NK-92 treated with Interleukin-12 subunit alpha and Interleukin-12 subunit beta, amount 100 ng/mL, for 24 hours (cell line): ENCODE data around the gene ANKS1B.

Experiments
- DNase-seq: peaks from one replicate; lab custom pipeline; 2025; lab: John Stamatoyannopoulos, UW

Gene ANKS1B

DNA sequence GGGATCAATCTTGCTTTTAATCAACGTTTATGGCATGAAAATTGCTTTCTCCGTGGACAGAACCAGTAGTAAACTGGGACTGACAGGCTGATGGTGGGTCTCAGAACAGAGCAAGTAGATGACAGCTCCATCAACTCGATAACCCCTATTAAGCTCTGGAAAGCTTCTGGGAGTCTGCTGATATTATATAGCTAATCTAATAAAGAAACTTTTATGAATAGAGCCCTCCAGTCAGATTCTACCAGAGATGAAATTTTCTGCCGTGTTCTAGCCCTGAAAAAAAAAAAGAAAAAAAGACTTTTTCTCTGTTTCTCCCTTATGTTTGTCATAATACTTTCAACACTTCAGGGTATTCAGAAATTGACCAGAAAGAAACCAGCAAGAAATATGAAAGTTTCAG, 1168.0 kb downstream of the ANKS1B start:
- no peak for DNase-seq

DNA sequence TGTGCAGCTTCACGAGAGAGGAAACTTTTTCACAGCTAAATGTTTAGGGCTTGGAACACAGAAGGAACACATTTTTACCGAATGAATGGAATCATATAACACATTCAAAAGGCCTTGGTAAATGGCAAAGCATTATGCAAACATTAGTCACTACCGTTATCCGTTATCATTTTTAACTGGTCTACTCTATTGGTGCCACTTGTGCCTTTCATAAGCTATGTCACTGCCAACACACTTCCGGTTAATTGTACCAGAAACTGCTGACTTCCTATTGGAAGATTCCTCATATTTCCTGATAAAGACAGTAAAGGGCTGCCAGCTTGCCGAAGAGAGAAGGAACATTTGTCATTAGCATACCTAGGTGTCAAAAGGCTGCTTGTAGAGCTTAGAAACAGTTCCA, 1170.5 kb downstream of the ANKS1B start:
- no peak for DNase-seq

DNA sequence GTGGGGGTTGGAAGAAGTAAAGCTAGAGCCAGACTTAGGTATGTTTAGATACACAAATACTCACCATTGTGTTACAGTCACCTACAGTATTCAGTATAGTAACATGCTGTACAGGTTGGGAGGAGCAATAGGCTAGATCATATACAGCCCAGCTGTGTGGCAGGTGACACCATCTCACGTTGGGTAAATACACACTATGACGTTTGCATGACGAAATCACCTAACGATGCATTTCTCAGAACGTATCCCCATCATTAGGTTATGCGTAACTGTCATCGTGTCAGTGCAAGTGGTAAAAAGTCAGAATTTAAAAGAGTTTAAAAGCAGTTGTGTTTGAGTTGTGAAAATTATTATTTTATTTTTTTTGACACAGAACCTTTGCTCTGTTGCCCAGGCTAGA, 1172.5 kb downstream of the ANKS1B start:
- no peak for DNase-seq

DNA sequence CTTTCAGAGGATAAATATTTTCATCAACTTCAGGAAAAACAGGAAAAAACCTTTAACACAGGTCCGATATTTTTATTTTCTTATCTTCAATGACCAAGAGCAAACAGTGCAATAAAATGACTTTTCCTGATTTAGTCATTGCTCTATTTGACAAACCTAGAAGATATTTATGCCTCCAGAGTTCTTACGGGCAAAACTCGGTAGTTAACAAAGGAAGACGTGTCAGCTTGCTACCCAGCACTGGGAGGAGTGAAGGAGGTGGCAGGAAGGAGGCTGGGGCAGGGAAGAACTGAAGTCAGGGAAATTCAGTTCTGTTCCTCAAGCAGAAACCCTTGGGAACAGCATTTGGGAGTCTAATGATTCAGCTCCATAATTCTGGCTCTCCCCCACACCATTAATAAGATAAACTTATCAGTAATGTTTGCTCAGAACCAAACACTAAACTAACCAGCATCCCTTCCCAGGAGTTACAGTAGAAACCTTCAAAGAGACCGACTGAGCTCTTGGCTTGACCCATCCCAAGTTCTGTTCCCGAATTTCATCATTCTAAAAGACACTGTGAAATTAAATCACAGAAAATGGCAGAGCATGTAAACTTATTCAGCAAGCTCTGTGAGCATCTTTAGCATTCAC, 1176.4 kb downstream of the ANKS1B start:
- no peak for DNase-seq

DNA sequence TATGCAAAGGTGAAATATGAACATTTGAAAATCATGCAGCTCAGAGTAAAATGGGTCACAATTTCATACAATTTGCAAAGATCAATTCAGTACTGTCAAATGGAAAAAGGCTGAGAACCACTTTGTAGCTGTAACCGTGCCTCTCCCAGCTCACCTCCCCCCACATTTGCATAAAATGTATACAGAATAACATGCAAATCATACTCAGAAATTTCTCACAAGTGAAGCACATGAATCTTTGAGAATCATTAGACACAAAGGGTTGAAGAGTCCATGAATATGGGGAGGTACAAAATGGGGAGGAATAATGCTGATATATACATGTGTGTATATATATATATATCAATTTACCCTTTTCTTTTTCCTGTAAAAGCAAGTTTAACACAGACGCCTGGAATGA, 1177.5 kb downstream of the ANKS1B start:
- DNase-seq = no peak

DNA sequence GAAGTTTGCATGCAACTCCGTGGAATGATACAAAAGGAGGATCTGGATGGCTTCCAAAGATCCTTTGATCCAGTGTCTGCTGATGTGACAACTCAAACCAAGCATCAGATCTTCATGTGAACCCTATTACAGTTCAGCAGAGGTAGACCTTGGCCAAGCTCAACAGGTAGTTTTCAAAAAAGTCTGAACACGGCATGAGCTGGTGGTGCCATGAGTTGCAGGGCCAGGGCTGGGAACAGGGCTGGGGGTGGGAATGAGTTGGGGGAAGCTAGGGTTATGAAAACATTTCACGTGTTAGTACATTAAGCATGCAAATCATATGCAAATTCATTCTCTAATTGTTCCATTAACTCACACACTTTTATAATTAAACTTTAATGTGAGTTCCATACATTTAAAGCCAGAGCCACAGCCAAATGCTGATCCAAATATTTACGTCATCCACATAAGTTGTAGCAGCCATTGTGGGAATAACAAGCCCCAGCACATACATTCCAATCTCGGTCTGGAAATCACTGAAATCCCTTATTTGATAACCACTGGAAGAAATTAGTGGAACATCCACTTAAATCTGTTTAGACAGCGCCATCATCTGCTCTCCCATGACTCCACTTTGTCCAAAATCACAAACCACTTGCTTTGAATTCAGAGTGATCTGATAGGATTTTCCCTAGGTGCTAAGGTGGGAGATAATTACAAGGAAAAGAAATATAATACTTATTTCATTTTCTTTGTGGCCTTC, 1181.1 kb downstream of the ANKS1B start:
- no peak for DNase-seq

DNA sequence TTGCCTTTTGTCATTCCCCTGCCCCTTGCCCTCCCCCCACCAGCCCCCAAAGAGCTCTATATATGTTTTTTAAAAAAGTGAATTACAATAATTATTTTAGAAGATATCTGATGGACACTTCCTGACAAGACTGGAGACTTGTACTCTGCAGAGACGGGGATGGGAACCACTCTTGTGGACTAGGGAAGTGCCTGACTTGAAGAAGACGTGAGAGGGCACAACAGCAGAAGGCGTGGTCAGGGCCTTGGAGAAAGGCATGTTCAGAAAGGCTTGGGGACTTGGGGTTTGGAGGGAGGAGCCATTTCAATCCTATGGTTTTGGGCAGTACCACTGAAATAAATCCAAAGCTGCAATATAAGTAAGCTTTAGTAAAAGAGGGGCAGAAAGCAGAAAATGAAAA, 1184.9 kb downstream of the ANKS1B start:
- no peak for DNase-seq

DNA sequence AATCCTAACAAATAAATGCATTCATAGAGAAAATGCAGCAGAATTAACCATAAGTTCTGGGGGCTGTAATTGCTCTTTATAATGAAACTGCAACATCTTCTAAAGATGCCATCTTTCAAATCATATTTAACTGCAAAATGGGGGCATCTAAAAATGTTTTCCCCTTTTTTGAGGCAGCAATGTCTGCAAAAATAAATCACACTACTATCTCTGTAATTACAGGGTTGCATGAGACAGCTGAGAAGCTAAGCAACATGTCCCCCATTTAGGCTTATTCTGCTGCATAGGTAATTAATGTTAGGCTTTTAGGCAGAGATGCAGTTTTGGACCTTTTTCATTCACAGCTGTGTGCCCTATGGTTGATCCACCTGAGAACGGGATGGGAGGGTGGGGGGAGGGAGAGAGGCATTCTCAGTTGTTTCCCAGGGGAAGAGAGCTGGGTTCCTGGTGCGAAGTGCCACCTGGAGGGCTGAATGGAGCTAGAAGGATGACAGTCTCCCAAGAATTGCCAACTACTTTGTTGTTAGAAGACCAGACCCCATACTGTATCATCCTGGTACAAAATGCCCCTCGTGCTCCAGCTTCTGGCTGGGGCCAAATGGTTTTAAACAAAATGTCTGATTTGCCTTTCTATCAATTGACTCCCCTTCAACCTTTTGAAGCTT, 1185.5 kb downstream of the ANKS1B start:
- DNase-seq = no peak

DNA sequence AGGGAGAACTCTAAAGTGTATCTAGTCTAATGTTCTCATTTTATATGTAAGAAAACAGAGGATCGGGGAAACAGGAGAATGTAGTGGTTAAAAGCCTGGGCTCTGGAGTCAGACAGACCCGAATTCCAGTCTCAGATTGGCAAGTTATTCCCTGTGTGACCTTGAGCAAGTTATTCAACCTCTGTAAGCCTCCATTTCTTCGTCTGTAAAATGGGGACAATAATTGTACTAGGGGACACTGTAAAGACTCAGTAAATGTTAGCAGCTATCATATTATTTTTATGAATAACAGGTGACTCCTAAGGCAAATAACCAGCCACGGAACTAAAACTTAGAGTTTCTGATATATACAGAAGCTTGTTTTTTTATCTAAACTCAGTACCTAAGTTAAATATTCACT, 1187.5 kb downstream of the ANKS1B start:
- no peak for DNase-seq

DNA sequence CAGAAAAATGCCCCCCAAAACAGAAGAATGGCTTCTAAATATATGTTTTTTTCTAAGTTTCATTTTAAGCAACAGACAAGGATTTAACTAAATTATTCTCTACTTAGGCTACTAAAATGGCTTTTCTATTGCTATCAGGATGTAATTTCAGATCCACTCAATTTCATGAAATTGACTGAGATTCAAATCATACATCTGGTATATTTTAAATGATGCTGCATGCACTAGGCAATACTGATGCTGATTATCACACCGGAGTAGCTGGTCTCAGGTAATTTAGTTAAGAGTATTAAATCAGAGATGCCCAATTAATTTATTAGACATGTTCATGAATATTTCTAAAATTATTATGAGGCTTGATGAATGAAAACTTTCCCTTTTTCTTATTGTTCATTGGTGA, 1188.0 kb downstream of the ANKS1B start:
- DNase-seq = no peak

DNA sequence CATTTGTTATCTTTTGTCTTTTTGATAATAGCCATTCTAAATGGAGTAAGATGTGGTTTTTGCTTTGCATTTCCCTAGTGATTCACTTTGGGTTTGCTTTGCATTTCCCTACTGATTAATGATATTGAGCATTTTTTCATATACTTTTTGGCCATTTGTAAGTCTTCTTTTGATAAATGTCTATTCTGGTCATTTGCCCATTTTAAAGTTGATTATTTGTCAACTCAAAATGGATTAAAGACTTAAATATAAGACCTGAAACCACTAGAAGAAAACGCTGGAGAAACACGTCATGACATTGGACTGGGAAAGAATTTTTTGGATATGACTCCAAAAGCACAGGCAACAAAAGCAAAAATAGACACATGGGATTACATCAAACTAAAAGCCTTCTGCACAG, 1191.6 kb downstream of the ANKS1B start:
- no peak for DNase-seq

DNA sequence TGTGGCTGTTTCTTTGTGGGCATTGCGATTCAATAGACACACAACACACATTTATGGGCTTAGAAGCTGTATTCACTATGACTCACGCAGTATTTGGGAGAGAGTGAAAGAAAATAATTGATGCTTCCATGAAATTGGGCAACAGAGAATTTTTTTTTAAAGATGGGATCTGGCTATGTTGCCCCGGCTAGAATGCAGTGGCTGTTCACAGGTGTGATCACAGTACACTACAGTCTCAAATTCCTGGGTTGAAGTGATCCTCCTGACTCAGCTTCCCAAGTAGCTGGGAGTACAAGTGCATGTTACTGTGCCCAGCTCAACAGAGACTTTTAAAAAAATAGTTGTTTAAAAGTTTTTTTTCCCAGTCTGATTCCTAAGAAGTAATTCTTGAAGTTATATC, 1193.3 kb downstream of the ANKS1B start:
- no peak for DNase-seq

DNA sequence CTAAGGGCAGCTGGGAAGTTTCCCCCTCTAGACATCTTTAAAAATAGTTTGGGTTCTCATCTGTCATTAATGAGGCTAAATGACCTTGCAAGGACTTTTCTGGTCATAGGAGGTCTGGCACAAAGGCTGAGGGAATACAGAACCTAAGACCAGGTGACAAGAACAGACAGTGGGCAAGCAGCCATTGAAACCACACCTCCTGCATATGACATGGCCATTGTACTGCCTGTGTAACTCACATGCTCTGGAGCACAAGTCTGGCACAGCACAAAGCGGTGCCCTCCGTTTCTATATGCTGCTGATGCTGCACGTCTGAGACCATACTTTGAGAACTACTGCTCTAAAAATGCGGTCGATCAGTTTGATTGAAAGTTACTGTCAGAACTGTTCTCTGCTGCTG, 1196.3 kb downstream of the ANKS1B start:
- DNase-seq = no peak

DNA sequence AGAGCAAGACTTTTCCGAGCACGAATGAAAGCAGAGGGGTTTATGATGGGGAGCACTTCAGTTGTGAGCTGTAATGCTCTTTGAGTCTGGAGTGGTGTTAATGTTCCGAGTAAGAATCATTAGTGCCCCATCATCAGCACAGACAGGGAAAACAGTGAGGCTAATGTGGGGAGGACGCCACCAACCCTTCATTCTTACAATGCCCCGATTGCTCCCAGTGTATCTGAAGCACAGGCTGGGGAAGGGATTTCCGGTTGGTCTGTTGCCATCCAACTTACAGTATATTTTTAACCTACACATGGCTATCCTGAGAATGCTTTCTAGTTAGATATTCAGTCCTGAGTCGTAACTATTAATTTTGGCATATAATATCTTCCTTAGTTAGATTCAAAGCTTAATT, 1198.1 kb downstream of the ANKS1B start:
- no peak for DNase-seq

DNA sequence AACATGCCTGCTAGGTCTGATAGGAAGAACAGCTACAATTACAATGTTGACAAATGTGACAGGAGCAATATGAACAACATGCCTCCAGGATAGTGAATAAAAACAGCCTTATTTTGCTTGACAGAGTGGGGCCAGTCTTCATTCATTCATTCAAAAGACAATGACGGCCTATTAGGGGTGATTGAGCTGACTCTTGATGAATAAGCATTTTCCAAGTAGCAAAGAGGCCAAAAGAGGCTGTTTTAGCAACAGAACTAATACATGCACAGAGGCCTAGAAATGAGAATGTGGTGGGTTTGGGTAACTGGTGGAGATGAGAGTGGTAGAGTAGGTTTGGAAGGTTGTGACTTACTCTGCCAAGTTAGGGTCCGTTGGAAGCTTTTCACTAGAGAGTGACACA, 1201.3 kb downstream of the ANKS1B start:
- DNase-seq = no peak

DNA sequence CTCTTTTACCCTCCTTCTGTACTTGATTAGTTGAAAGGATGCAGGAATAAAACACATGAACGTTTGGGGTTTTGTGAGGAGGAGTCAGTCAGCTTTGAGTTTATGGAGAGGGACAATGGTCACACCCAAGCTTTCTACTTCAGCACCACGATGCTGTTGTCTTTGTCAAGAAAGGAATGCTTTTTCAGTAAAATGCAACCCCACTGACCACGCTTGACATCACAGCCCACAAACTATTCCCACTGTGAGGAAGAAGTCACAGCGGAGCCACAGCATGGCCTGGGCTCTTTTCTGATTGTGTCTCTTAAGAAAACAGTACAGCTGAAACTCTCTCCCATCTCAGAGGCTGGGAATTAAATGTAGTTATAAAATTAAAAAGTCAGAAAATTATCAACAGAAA, 1204.5 kb downstream of the ANKS1B start:
- DNase-seq = no peak

DNA sequence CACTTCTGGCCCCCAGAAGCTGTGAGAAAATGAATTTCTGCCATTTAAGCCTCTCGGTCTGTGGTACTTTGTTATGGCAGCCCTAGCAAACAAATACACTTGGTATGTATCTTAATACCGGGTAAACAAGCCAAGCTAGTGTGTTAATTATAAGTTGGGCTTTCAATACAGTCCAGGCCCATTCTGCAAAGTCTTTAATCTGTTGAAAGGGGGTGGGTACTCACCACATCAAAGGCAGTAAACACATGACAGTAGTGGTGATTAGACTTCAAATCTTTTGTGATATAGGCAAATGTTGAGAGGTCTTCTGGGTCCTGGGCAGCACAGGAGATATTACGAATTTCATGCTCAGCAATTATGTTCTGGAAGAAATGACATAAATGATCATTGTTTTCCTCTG, 1211.9 kb downstream of the ANKS1B start:
- no peak for DNase-seq

DNA sequence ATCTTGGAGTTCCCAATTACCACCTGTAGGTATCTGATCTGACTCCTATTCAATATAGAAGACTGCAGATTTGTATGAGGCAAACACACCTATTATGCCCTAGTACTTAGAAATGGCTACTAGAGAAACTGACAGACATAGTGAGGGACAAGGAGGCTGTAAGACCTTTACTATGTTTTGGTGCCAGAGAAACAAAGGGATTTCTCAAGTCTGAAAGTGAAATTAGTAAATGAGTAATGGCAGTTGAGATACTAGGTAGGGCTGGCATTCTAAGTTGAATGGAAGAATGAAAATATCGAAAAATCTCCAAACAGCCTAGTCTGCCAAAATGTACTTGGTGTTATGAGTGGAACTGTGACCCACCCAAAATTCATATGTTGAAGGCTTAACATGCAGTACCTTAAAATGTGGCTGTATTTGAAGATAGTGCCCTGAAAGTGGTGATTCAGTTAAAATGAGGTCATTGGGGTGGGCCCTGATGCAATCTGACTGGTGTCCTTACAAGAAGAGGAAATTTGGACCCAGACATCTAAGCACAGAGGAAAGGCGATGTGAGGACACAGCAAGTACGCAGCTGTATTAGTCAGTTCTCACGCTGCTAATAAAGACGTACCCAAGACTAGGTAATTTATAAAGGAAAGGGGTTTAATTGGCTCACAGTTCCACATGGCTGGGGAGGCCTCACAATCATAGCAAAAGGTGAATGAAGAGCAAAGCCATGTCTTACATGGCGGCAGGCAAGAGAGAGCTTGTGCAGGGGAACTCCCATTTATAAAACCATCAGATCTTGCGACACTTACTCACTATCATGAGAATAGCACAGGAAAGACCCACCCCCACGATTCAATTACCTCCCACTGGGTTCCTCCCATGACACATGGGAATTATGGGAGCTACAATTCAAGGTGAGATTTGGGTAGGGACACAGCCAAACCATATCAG, 1212.7 kb downstream of the ANKS1B start:
- DNase-seq = no peak

DNA sequence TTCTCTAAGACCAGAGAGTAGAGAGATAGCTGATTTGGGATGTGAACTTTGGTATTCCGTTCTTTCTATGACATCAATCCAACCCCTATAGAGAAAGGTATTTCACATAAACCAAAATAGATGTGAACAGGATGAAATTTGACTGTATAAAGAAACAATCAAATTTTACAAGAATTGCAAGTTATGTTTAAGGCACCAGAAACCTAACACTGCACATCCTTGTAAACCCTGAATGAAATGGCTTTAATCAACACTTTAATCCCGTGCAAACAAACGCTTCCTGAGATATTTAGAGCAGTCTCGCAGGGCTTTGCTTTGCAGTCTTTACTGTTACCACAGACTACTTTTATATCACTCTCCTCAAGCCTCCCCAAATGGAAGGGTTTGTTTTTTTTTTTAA, 1214.5 kb downstream of the ANKS1B start:
- no peak for DNase-seq

DNA sequence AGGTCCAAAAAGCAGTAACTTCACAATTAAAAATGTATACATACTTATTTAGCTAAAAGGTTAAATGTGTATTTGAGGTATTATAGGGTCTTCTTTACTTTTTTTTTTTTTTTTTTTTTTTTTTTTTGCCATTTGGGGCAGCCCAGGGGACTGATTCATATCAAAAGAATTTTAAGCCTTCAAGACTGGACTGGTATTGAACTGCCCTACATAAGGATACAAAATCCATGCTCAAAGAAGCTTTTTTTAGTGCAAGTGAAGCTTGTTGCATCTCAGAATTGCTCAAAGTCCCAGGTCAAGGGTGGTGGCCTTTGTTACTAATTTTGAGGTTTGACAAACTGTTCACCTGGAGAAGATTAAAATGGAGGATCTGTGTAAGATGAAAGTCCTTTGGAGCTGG, 1215.7 kb downstream of the ANKS1B start:
- DNase-seq = no peak

DNA sequence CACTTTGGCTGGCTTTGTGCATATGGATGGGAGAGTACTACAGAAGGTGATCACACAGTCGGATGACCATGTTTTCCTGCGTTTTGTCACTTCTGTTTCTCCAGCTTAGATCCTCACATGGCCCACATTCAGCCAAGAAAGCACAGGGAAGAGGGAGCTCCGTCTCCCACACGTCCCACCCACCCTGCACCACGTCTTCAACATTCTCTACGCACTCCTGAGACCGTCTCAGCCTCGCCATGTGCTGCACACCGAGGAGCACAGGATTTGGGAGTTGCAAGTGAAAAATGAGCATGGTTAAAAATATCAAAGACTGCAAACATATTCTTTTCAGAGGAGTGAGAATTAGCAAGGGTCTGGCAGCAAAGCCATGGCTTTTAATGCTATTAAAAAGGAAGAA, 1217.5 kb downstream of the ANKS1B start:
- no peak for DNase-seq

DNA sequence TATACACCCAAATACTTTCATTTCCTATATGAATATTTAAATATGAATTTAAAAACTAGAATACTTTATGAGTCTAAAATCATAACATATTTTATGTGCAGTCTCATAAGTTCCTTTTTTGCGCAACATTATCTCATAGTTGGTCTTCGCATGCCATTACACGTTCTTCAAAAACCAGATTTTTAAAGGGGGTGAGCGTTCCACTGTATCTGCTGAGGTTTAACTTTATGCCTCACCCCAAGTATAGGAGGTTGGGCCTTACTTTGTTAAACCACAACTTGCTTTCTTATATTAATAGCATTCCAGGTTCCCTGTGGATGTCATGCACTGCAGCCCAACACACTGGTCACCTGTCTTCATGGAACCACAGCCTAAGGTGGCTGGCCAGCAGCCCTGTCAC, 1221.1 kb downstream of the ANKS1B start:
- DNase-seq = no peak
